ENCODE data around the gene DDA1. TPM values are rescaled to one million over a fixed set of nuclear protein-coding genes. Genes with fewer than 3 reads are reported as not detected.
A peak's percentile ranks its signal among the peaks of the same experiment; 100 is the strongest.

The DDA1 gene
- total RNA-seq, 1 donor from 2014 or later = 32.2 TPM

- no peak for TF ChIP-seq CTCF (IDR thresholded peaks at IDR 0.05)
- Histone ChIP-seq H3K9me3 (no peaks in the 10 kb centered on the region), H3K4me3 (no peak overlapping the region), H3K4me1 (peaks cover 3% of the 10 kb centered on the region), H3K27me3 (ENCODE audit: low read depth) (no peaks in the 10 kb centered on the region), H3K27ac (no peak overlapping the region), H3K36me3 (no peaks in the 10 kb centered on the region)
- DNase-seq (no peak), ATAC-seq (no peak)
- intact Hi-C loops (cut with DNase I) = no loop called here
These were observed 56.0 kb downstream of the DDA1 start for GRCh38 chr19:17365361-17365760.

- H3K4me3 ChIP-seq = no peak overlapping the region
- H3K36me3 ChIP-seq = no peaks in the 10 kb centered on the region
- peaks cover 5% of the 10 kb centered on the region for H3K4me1 ChIP-seq
- DNase-seq (no peak), ATAC-seq (peak; percentile 59 to 76)
- intact Hi-C loops (cut with DNase I) = no loop called here
- H3K27me3 ChIP-seq (ENCODE audit: low read depth) = no peaks in the 10 kb centered on the region
- H3K9me3 ChIP-seq = no peaks in the 10 kb centered on the region
- no peak for TF ChIP-seq CTCF (IDR thresholded peaks at IDR 0.05)
- no peak overlapping the region for H3K27ac ChIP-seq
These were observed 60.7 kb downstream of the DDA1 start for GRCh38 chr19:17370026-17370587.

Other genes with a start within 250 kb of the DDA1 start
- 9.1 TPM for gene HAUS8, start 234.1 kb upstream of the DDA1 start, total RNA-seq
- 205 TPM for gene MYO9B, start 233.8 kb upstream of the DDA1 start, total RNA-seq
- gene USE1, start 94.2 kb upstream of the DDA1 start, total RNA-seq = 32.0 TPM
- 37.2 TPM for gene OCEL1, start 83.3 kb upstream of the DDA1 start, total RNA-seq
- 38.7 TPM for gene NR2F6, start 63.6 kb upstream of the DDA1 start, total RNA-seq
- gene USHBP1, start 44.8 kb upstream of the DDA1 start, total RNA-seq = 8.2 TPM
- gene BABAM1, start 42.1 kb upstream of the DDA1 start, total RNA-seq = 58.4 TPM
- gene ANKLE1, start 27.7 kb upstream of the DDA1 start, total RNA-seq = 0.92 TPM
- gene ABHD8, start 6.1 kb upstream of the DDA1 start, total RNA-seq = 19.5 TPM
- gene MRPL34, start 3.7 kb upstream of the DDA1 start, total RNA-seq = 68.3 TPM
- gene ANO8, start 25.3 kb downstream of the DDA1 start, total RNA-seq = 16.6 TPM
- gene GTPBP3, start 28.0 kb downstream of the DDA1 start, total RNA-seq = 21.0 TPM
- gene PLVAP, start 67.8 kb downstream of the DDA1 start, total RNA-seq = 25.9 TPM
- gene CCDC194, start 84.6 kb downstream of the DDA1 start, total RNA-seq = 1.5 TPM
- 165 TPM for gene BST2, start 96.1 kb downstream of the DDA1 start, total RNA-seq
- 45.3 TPM for gene MVB12A, start 110.5 kb downstream of the DDA1 start, total RNA-seq
- not detected for gene TMEM221, start 139.1 kb downstream of the DDA1 start, total RNA-seq
- not detected for gene NXNL1, start 151.4 kb downstream of the DDA1 start, total RNA-seq
- 27.0 TPM for gene SLC27A1, start 161.0 kb downstream of the DDA1 start, total RNA-seq
- gene PGLS, start 202.1 kb downstream of the DDA1 start, total RNA-seq = 89.4 TPM
- 142 TPM for gene COLGALT1, start 246.1 kb downstream of the DDA1 start, total RNA-seq